ENCODE measurements around the gene PCDHGB6.
"Not testable (repeated sequence)": the region's sequence is repeated elsewhere in the genome, so short reads cannot be mapped to it uniquely, and the experiment has no call there.

The PCDHGB6 gene

GRCh38 chr5:141389153-141390042 is 18.4 kb upstream of the PCDHGB6 start:
- no peak for FAIRE-seq

GRCh38 chr5:141392429-141393198 is 15.2 kb upstream of the PCDHGB6 start, which contains the start of gene PCDHGA8:
Gene PCDHGA8 (plus strand): TSS chr5:141392633. CDS start chr5:141392814, 181 bp downstream.
- FAIRE-seq: no peak

GRCh38 chr5:141393267-141393666 is 14.6 kb upstream of the PCDHGB6 start:
- no peak for FAIRE-seq

- not testable (repeated sequence) for FAIRE-seq
Measured at GRCh38 chr5:141394401-141395187, 13.2 kb upstream of the PCDHGB6 start.

GRCh38 chr5:141397756-141398551 is 9.9 kb upstream of the PCDHGB6 start, which contains the start of gene PCDHGB5:
Gene PCDHGB5 (plus strand): TSS chr5:141397947. CDS start chr5:141398128, 181 bp downstream.
- not testable (repeated sequence) for FAIRE-seq

GRCh38 chr5:141398608-141399007 is 9.2 kb upstream of the PCDHGB6 start:
- no peak for FAIRE-seq

GRCh38 chr5:141399555-141400258 is 8.1 kb upstream of the PCDHGB6 start:
- FAIRE-seq: no peak

GRCh38 chr5:141402553-141403243 is 5.1 kb upstream of the PCDHGB6 start, which contains the start of gene PCDHGA9:
Gene PCDHGA9 (plus strand): TSS chr5:141402778. CDS start chr5:141402953, 175 bp downstream.
- no peak for FAIRE-seq

GRCh38 chr5:141403387-141403786 is 4.4 kb upstream of the PCDHGB6 start:
- FAIRE-seq: no peak

GRCh38 chr5:141409598-141410306 is 1.9 kb downstream of the PCDHGB6 start:
- FAIRE-seq: no peak

GRCh38 chr5:141411575-141411974 is 3.8 kb downstream of the PCDHGB6 start:
- FAIRE-seq: no peak

- no peak for FAIRE-seq
Measured at GRCh38 chr5:141412854-141413539, 5.2 kb downstream of the PCDHGB6 start, which contains the start of gene PCDHGA10. Gene PCDHGA10 (plus strand): TSS chr5:141412987. CDS start chr5:141413176, 189 bp downstream.

GRCh38 chr5:141413540-141414069 is 5.8 kb downstream of the PCDHGB6 start:
- no peak for FAIRE-seq

GRCh38 chr5:141414548-141415274 is 6.9 kb downstream of the PCDHGB6 start:
- not testable (repeated sequence) for FAIRE-seq

GRCh38 chr5:141415275-141415618 is 7.4 kb downstream of the PCDHGB6 start:
- FAIRE-seq: not testable (repeated sequence)

- not testable (repeated sequence) for FAIRE-seq
Measured at GRCh38 chr5:141417494-141418172, 9.8 kb downstream of the PCDHGB6 start, which contains the start of gene PCDHGB7. Gene PCDHGB7 (plus strand): TSS chr5:141417677. CDS start chr5:141417860, 183 bp downstream.
